ENCODE results near the gene TRIM41. TPM values are rescaled to one million over a fixed set of nuclear protein-coding genes. Genes with fewer than 3 reads are reported as not detected.

The TRIM41 gene
- polyA plus RNA-seq, 1 of the 3 experiments (the other 2 are of a cell fraction) = 35.9 TPM

- Histone ChIP-seq H3K4me3 (ENCODE audit: low read depth in 2 of 2, low read length in 1 of 2) (no peak overlapping the region), H3K36me3 (replicated peaks in 1 of 2; ENCODE audit: control insufficient read depth in 1 of 2, insufficient read depth in 2 of 2, low read length in 1 of 2) (peaks cover 67 to 79% of the 10 kb centered on the region in 2 experiments), H4K20me1 (ENCODE audit: insufficient read depth) (peaks cover 56% of the 10 kb centered on the region), H3K9me3 (no peaks in the 10 kb centered on the region), H3K4me1 (ENCODE audit: control insufficient read depth in 1 of 2, insufficient read depth in 2 of 2, low read depth in 1 of 2, low read length in 1 of 2) (peaks cover 4 to 17% of the 10 kb centered on the region in 2 experiments; a peak in 2 of 4 replicates), H3K4me2 (no peak overlapping the region), H3F3A (replicated peaks; ENCODE audit: insufficient read depth) (peaks cover 80% of the 10 kb centered on the region), H3K9me2 (no peaks in the 10 kb centered on the region), H3K27ac (ENCODE audit: low read depth in 2 of 2, low read length in 1 of 2) (peak overlapping the region in 1 of 2 experiments; percentile 57; a peak in 1 of 4 replicates), H3K79me2 (ENCODE audit: insufficient read depth) (peaks cover 37% of the 10 kb centered on the region), H2AFZ (ENCODE audit: low read depth) (no peak overlapping the region), H3K9ac (no peak overlapping the region), H3K27me3 (ENCODE audit: insufficient read depth) (no peaks in the 10 kb centered on the region)
- TF ChIP-seq NFIC (IDR thresholded peaks at IDR 0.05; ENCODE audit: borderline replicate concordance) (no peak), JUND (IDR thresholded peaks at IDR 0.05) (no peak), POLR2AphosphoS5 (IDR thresholded peaks at IDR 0.05; ENCODE audit: low read depth, low read length) (no peak; the same call in 1 of the 2 replicates), RXRA (IDR thresholded peaks at IDR 0.05; ENCODE audit: borderline replicate concordance, low read depth) (no peak), SMC3 (IDR thresholded peaks at IDR 0.05; ENCODE audit: low read depth, low read length) (no peak), GABPA (IDR thresholded peaks at IDR 0.05; ENCODE audit: low read depth) (no peak)
- ChIA-PET POLR2A (interaction anchor here (1.1 to 2.8 kb wide), 3 partner anchors 13 to 29 kb away, joined by 3 to 29 read pairs (median 7); partner anchors contain the start of gene TRIM41), CTCF (no interaction called here)
- WGBS (ENCODE audit: low lambda C conversion rate) = 79% methylated on average over 6 of the region's 6 CpGs
- DNase-seq = no peak
These were observed 13.4 kb downstream of the TRIM41 start for GRCh38 chr5:181236471-181236870.

- no peaks in the 10 kb centered on the region for H3K27me3 ChIP-seq (ENCODE audit: insufficient read depth)
- H3K27ac ChIP-seq (ENCODE audit: low read depth in 2 of 2, low read length in 1 of 2) = peak overlapping the region in 1 of 2 experiments; percentile 96; a peak in 1 of 4 replicates
- peaks cover 43% of the 10 kb centered on the region for H3K79me2 ChIP-seq (ENCODE audit: insufficient read depth)
- no peak overlapping the region for H3K4me2 ChIP-seq
- H3K9me3 ChIP-seq = no peaks in the 10 kb centered on the region
- ChIA-PET CTCF (no interaction called here), POLR2A (interaction anchor here (1.1 to 1.3 kb wide), 2 partner anchors 13 to 30 kb away, joined by 3 to 7 read pairs; partner anchors contain the start of gene TRIM41)
- 93% methylated on average over 10 of the region's 10 CpGs for WGBS (ENCODE audit: low lambda C conversion rate)
- H3F3A ChIP-seq (replicated peaks; ENCODE audit: insufficient read depth) = peaks cover 80% of the 10 kb centered on the region
- peaks cover 70 to 79% of the 10 kb centered on the region in 2 experiments for H3K36me3 ChIP-seq (replicated peaks in 1 of 2; ENCODE audit: control insufficient read depth in 1 of 2, insufficient read depth in 2 of 2, low read length in 1 of 2)
- H2AFZ ChIP-seq (ENCODE audit: low read depth) = no peak overlapping the region
- no peak for DNase-seq
- H3K9me2 ChIP-seq = no peaks in the 10 kb centered on the region
- H3K9ac ChIP-seq = no peak overlapping the region
- peaks cover 9 to 23% of the 10 kb centered on the region in 2 experiments; a peak in 2 of 4 replicates for H3K4me1 ChIP-seq (ENCODE audit: control insufficient read depth in 1 of 2, insufficient read depth in 2 of 2, low read depth in 1 of 2, low read length in 1 of 2)
- H3K4me3 ChIP-seq (ENCODE audit: low read depth in 2 of 2, low read length in 1 of 2) = no peak overlapping the region
- H4K20me1 ChIP-seq (ENCODE audit: insufficient read depth) = peaks cover 63% of the 10 kb centered on the region
- TF ChIP-seq CTCF (IDR thresholded peaks at IDR 0.05) (no peak), TAF1 (IDR thresholded peaks at IDR 0.05; ENCODE audit: borderline replicate concordance, low read depth, low read length) (no peak), RFX5 (IDR thresholded peaks at IDR 0.05; ENCODE audit: low read length) (no peak), USF1 (IDR thresholded peaks at IDR 0.05; ENCODE audit: borderline replicate concordance, low read depth) (no peak), REST (IDR thresholded peaks at IDR 0.05; ENCODE audit: low read depth, low read length) (no peak), USF2 (IDR thresholded peaks at IDR 0.05; ENCODE audit: borderline replicate concordance, low read depth, low read length) (no peak), CHD2 (IDR thresholded peaks at IDR 0.05; ENCODE audit: low read length, partially characterized antibody) (no peak), FOSL2 (IDR thresholded peaks at IDR 0.05; ENCODE audit: borderline replicate concordance, low read depth) (no peak), IRF3 (IDR thresholded peaks at IDR 0.05; ENCODE audit: low read depth, low read length) (no peak), GATA2 (CRISPR knock-in tag; IDR thresholded peaks at IDR 0.05) (no peak), MAX (IDR thresholded peaks at IDR 0.05; ENCODE audit: low read depth) (no peak), MEF2A (IDR thresholded peaks at IDR 0.05; ENCODE audit: borderline replicate concordance, low read depth) (no peak)
These were observed 14.0 kb downstream of the TRIM41 start for GRCh38 chr5:181236954-181237641.
